HEK293 (cell line): Measurements from ENCODE around the gene BEND4.

Experiments used
- CTCF ChIA-PET: fragments of 350-600 bp; formaldehyde crosslinking; extraction: SDS; loops from one replicate; lab custom pipeline; 2021; ENCODE audit warnings: antibody characterized with exemption; lab: Yijun Ruan, JAX
- POLR2A ChIA-PET: fragments of 300-600 bp; formaldehyde crosslinking; extraction: SDS; loops from one replicate; lab custom pipeline; 2020; ENCODE audit warnings: antibody characterized with exemption, inconsistent platforms; lab: Yijun Ruan, JAX
- H3K27ac ChIP-seq: fragments of 200-500 bp; sonication (Bioruptor generic); 2 replicates; pipeline ENCODE4 v1.5.1; 2014; ENCODE audit warnings: low read depth, low read length, control low read depth, inconsistent platforms; ENCODE audit errors: extremely low read depth
- H3K36me3 ChIP-seq, 2 experiments: fragments of 200-500 bp in 1 of 2; sonication (Bioruptor generic) in 1 of 2; 1 replicate in 1 of 2; 2 replicates in 1 of 2; pipeline ENCODE4 v1.5.1; 2014 to 2017; ENCODE audit warnings: inconsistent platforms in 2 of 2, low read length in 2 of 2; ENCODE audit not compliant: control insufficient read depth in 2 of 2, insufficient read depth in 1 of 2
- H3K4me1 ChIP-seq: fragments of 200-500 bp; sonication (Bioruptor generic); 2 replicates; pipeline ENCODE4 v1.5.1; 2014; ENCODE audit warnings: mild to moderate bottlenecking, low read length, inconsistent platforms; ENCODE audit not compliant: control insufficient read depth, insufficient read depth
- H3K4me3 ChIP-seq: 2 replicates; pipeline ENCODE4 v1.5.1; 2011; ENCODE audit warnings: low read depth, mild to moderate bottlenecking, control low read depth, low read length, moderate library complexity
- H3K9me3 ChIP-seq: fragments of 200-500 bp; sonication (Bioruptor generic); 2 replicates; pipeline ENCODE4 v1.5.1; 2014; ENCODE audit warnings: low read depth, low read length, inconsistent platforms; ENCODE audit not compliant: control insufficient read depth, insufficient read depth
- BCL11A ChIP-seq: fragments of 450-650 bp; formaldehyde crosslinking; IDR thresholded peaks from 2 replicates; pipeline ENCODE4 v1.5.1; 2016; ENCODE audit warnings: low read depth, missing biosample characterization, missing genetic modification characterization
- GLIS2 ChIP-seq: fragments of 450-650 bp; formaldehyde crosslinking; IDR thresholded peaks from 2 replicates; pipeline ENCODE4 v1.5.1; 2016; ENCODE audit warnings: missing biosample characterization, missing genetic modification characterization
- HOXD13 ChIP-seq: sonication (generic); formaldehyde crosslinking; IDR thresholded peaks from 2 replicates; pipeline ENCODE4 v1.8.0; 2022; ENCODE audit warnings: missing genetic modification reagents, borderline replicate concordance
- KLF8 ChIP-seq: fragments of 450-650 bp; formaldehyde crosslinking; IDR thresholded peaks from 2 replicates; pipeline ENCODE4 v1.5.1; 2016; ENCODE audit warnings: missing biosample characterization, missing genetic modification characterization
- SP2 ChIP-seq: fragments of 450-650 bp; formaldehyde crosslinking; IDR thresholded peaks from 2 replicates; pipeline ENCODE4 v1.5.1; 2016; ENCODE audit warnings: missing biosample characterization, missing genetic modification characterization
- ZBTB21 ChIP-seq: fragments of 450-650 bp; formaldehyde crosslinking; IDR thresholded peaks from 2 replicates; pipeline ENCODE4 v1.5.1; 2017; ENCODE audit warnings: missing biosample characterization, missing genetic modification characterization
- ZNF10 ChIP-seq: fragments of 450-650 bp; formaldehyde crosslinking; IDR thresholded peaks from 2 replicates; pipeline ENCODE4 v1.5.1; 2017; ENCODE audit warnings: missing biosample characterization, missing genetic modification characterization
- ZNF132 ChIP-seq: fragments of 450-650 bp; formaldehyde crosslinking; IDR thresholded peaks from 2 replicates; pipeline ENCODE4 v1.5.1; 2017; ENCODE audit warnings: missing biosample characterization, missing genetic modification characterization, borderline replicate concordance
- ZNF155 ChIP-seq: fragments of 450-650 bp; formaldehyde crosslinking; IDR thresholded peaks from 2 replicates; pipeline ENCODE4 v1.5.1; 2016; ENCODE audit warnings: missing biosample characterization, missing genetic modification characterization
- ZNF274 ChIP-seq, 2 experiments: fragments of 200-500 bp in 1 of 2; fragments of 450-650 bp in 1 of 2; sonication (Bioruptor generic) in 1 of 2; formaldehyde crosslinking in 1 of 2; IDR thresholded peaks; 2 replicates each; pipeline versions ENCODE4 v1.5.1 to v1.6.1; 2014 to 2016; ENCODE audit warnings: borderline replicate concordance in 1 of 2, inconsistent platforms in 1 of 2, low read length in 1 of 2, missing biosample characterization in 1 of 2, missing genetic modification characterization in 1 of 2
- ZNF354C ChIP-seq: fragments of 450-650 bp; formaldehyde crosslinking; IDR thresholded peaks from 2 replicates; pipeline ENCODE4 v1.5.1; 2016; ENCODE audit warnings: missing biosample characterization, missing genetic modification characterization, low read depth, borderline replicate concordance
- ZNF423 ChIP-seq: fragments of 450-650 bp; formaldehyde crosslinking; IDR thresholded peaks from 2 replicates; pipeline ENCODE4 v1.5.1; 2016; ENCODE audit warnings: missing biosample characterization, missing genetic modification characterization
- ZNF555 ChIP-seq: fragments of 450-650 bp; formaldehyde crosslinking; conservative IDR thresholded peaks from 2 replicates; pipeline ENCODE4 v1.5.1; 2017; ENCODE audit warnings: missing biosample characterization, mild to moderate bottlenecking, missing genetic modification characterization, inconsistent platforms
- ZNF776 ChIP-seq: fragments of 450-650 bp; formaldehyde crosslinking; IDR thresholded peaks from 2 replicates; pipeline ENCODE4 v1.5.0; 2017; ENCODE audit warnings: missing biosample characterization, missing genetic modification characterization, borderline replicate concordance
- ZNF785 ChIP-seq: fragments of 450-650 bp; formaldehyde crosslinking; IDR thresholded peaks from 2 replicates; pipeline ENCODE4 v1.5.1; 2016; ENCODE audit warnings: missing biosample characterization, missing genetic modification characterization
- TF ChIP-seq, protein P1 (sequence below): fragments of 450-650 bp; formaldehyde crosslinking; IDR thresholded peaks from 2 replicates; pipeline ENCODE4 v1.5.1; 2017; ENCODE audit warnings: missing biosample characterization, missing genetic modification characterization
- TF ChIP-seq, protein P2 (sequence below): fragments of 450-650 bp; formaldehyde crosslinking; IDR thresholded peaks from 2 replicates; pipeline ENCODE4; 2016; ENCODE audit warnings: missing biosample characterization, missing genetic modification characterization
- TF ChIP-seq, protein P3 (sequence below): fragments of 450-650 bp; IDR thresholded peaks from 2 replicates; pipeline ENCODE4 v1.5.1; 2018; ENCODE audit warnings: missing biosample characterization, mild to moderate bottlenecking, missing genetic modification characterization
- TF ChIP-seq, protein P4 (sequence below): fragments of 450-650 bp; formaldehyde crosslinking; IDR thresholded peaks from 2 replicates; pipeline ENCODE4 v1.5.1; 2016; ENCODE audit warnings: missing biosample characterization, missing genetic modification characterization
- TF ChIP-seq, protein P5 (sequence below): fragments of 450-650 bp; formaldehyde crosslinking; IDR thresholded peaks from 2 replicates; pipeline ENCODE4 v1.5.0; 2017; ENCODE audit warnings: missing biosample characterization, missing genetic modification characterization, borderline replicate concordance

The BEND4 gene

DNA sequence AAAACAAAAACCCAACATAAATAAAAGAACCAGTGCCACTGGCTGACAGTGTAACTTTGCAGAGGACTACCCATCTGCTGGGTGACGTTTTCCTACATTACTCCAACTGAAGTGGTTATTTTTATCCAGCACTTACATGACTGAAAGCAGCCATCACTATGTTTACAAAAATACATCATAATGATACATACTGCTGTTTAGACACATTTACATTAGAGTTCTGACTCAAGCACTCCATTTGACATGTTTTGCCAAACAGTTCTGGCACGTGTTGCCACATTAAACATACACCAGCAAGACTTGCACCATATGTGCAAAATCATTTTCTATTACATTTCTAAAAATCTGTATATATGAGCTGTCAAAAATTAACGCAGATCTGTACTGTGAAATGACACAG is 39.6 kb downstream of the BEND4 start (continued):
- TF ChIP-seq, protein P1, sequence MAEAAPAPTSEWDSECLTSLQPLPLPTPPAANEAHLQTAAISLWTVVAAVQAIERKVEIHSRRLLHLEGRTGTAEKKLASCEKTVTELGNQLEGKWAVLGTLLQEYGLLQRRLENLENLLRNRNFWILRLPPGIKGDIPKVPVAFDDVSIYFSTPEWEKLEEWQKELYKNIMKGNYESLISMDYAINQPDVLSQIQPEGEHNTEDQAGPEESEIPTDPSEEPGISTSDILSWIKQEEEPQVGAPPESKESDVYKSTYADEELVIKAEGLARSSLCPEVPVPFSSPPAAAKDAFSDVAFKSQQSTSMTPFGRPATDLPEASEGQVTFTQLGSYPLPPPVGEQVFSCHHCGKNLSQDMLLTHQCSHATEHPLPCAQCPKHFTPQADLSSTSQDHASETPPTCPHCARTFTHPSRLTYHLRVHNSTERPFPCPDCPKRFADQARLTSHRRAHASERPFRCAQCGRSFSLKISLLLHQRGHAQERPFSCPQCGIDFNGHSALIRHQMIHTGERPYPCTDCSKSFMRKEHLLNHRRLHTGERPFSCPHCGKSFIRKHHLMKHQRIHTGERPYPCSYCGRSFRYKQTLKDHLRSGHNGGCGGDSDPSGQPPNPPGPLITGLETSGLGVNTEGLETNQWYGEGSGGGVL (tag by site-specific recombination): no peak

DNA sequence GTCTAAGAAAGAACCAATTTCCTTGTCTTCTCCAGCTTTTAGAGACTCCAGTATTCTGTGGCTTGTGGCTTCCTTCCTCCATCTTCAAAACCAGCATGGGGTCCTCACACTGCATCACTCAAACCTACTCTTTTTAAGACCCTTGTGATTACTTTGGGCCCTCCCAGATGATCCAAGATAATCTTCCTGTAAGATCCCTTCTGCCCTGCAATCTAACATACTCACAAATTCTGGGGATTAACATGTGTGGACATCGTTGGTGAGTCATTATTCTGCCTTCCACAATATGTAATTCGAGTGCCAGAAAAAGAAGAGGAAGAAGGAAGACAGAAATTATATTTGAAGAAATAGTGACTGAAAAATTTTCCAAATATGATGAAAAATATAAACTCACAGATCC is 47.9 kb downstream of the BEND4 start:
- no peak for TF ChIP-seq ZNF10 (tag by site-specific recombination)
- TF ChIP-seq, protein P2, sequence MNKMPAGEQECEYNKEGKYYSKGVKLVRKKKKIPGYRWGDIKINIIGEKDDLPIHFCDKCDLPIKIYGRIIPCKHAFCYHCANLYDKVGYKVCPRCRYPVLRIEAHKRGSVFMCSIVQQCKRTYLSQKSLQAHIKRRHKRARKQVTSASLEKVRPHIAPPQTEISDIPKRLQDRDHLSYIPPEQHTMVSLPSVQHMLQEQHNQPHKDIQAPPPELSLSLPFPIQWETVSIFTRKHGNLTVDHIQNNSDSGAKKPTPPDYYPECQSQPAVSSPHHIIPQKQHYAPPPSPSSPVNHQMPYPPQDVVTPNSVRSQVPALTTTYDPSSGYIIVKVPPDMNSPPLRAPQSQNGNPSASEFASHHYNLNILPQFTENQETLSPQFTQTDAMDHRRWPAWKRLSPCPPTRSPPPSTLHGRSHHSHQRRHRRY (tag by site-specific recombination): no peak
- no peak for TF ChIP-seq ZNF785 (tag by site-specific recombination)
- TF ChIP-seq ZNF555 (tag by site-specific recombination): no peak
- TF ChIP-seq, protein P3, sequence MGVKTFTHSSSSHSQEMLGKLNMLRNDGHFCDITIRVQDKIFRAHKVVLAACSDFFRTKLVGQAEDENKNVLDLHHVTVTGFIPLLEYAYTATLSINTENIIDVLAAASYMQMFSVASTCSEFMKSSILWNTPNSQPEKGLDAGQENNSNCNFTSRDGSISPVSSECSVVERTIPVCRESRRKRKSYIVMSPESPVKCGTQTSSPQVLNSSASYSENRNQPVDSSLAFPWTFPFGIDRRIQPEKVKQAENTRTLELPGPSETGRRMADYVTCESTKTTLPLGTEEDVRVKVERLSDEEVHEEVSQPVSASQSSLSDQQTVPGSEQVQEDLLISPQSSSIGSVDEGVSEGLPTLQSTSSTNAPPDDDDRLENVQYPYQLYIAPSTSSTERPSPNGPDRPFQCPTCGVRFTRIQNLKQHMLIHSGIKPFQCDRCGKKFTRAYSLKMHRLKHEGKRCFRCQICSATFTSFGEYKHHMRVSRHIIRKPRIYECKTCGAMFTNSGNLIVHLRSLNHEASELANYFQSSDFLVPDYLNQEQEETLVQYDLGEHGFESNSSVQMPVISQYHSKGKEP (tag by site-specific recombination): no peak
- TF ChIP-seq BCL11A (tag by site-specific recombination): no peak
- no peak for TF ChIP-seq HOXD13 (CRISPR knock-in tag)
- TF ChIP-seq GLIS2: no peak
- no peak for TF ChIP-seq ZNF155 (tag by site-specific recombination)
- TF ChIP-seq, protein P4, sequence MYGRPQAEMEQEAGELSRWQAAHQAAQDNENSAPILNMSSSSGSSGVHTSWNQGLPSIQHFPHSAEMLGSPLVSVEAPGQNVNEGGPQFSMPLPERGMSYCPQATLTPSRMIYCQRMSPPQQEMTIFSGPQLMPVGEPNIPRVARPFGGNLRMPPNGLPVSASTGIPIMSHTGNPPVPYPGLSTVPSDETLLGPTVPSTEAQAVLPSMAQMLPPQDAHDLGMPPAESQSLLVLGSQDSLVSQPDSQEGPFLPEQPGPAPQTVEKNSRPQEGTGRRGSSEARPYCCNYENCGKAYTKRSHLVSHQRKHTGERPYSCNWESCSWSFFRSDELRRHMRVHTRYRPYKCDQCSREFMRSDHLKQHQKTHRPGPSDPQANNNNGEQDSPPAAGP (tag by site-specific recombination): no peak
- TF ChIP-seq ZNF132: no peak
- TF ChIP-seq ZNF423: no peak
- TF ChIP-seq ZNF274 (IDR thresholded peaks at IDR 0.05; ENCODE audit: low read length): no peak
- TF ChIP-seq ZNF274 (tag by site-specific recombination; IDR thresholded peaks at IDR 0.05; ENCODE audit: borderline replicate concordance): no peak
- no peak for TF ChIP-seq ZNF776
- TF ChIP-seq ZNF354C (tag by site-specific recombination): no peak
- TF ChIP-seq KLF8 (tag by site-specific recombination): no peak
- TF ChIP-seq, protein P5, sequence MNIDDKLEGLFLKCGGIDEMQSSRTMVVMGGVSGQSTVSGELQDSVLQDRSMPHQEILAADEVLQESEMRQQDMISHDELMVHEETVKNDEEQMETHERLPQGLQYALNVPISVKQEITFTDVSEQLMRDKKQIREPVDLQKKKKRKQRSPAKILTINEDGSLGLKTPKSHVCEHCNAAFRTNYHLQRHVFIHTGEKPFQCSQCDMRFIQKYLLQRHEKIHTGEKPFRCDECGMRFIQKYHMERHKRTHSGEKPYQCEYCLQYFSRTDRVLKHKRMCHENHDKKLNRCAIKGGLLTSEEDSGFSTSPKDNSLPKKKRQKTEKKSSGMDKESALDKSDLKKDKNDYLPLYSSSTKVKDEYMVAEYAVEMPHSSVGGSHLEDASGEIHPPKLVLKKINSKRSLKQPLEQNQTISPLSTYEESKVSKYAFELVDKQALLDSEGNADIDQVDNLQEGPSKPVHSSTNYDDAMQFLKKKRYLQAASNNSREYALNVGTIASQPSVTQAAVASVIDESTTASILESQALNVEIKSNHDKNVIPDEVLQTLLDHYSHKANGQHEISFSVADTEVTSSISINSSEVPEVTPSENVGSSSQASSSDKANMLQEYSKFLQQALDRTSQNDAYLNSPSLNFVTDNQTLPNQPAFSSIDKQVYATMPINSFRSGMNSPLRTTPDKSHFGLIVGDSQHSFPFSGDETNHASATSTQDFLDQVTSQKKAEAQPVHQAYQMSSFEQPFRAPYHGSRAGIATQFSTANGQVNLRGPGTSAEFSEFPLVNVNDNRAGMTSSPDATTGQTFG (tag by site-specific recombination): no peak
- TF ChIP-seq SP2 (tag by site-specific recombination): no peak
- TF ChIP-seq ZBTB21 (tag by site-specific recombination): no peak
- TF ChIP-seq, all 188 proteins: peak for 0
- ChIA-PET POLR2A (no interaction called here), CTCF (no interaction called here)
- Histone ChIP-seq H3K4me1 (no peaks in the 10 kb centered on the region), H3K27ac (no peak overlapping the region), H3K4me3 (no peak overlapping the region), H3K36me3 (peaks cover 0 to 3% of the 10 kb centered on the region in 2 experiments; a peak in 1 of 3 replicates), H3K9me3 (no peaks in the 10 kb centered on the region)
